NCI-H2196 treated with DMSO at 0.1 percent for 48 hours (cell line): Measurements from ENCODE around the gene COL6A2.
"Not testable (repeated sequence)": the region's sequence is repeated elsewhere in the genome, so short reads cannot be mapped to it uniquely, and the experiment has no call there.

Source experiments
- DNase-seq: peaks from one replicate; lab custom pipeline; 2025; ENCODE audit not compliant: unreplicated experiment; lab: John Stamatoyannopoulos, UW

Gene COL6A2

DNA sequence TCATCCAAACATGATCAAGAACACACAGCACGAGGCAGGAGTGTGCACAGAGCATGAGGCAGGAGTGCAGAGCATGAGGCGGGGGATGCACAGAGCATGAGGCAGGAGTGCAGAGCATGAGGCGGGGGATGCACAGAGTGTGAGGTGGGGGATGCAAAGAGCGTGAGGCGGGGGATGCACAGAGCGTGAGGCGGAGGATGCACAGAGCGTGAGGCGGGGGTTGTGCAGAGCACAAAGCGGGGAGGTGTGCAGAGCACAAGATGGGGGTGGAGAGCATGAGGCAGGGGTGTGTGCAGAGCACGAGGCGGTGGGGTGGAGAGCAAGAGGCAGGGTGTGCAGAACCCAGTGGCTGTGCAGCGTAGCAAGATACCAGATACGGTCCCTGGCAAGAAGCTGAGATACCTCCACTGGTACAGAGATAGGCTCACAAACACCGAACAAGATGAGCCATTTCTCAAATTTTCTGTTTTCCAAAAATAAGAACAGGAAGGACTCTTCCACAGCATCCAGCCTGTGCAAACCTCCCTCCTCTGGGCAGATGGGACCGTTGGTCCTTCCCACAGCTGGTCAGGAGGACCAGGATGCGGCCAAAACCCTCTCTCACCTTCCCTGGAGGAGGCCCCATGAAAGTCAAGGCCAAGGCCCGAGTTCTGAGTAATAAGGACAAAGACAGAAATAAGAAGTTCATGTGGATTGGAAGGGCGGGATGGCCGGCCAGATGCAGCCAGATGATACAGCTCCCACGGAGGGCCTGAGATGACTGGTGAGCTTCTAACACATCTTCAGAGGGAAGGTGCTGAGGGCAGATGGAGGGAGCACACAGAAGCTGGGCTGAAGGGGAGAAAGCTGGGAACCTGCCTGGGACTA is 74.3 kb downstream of the COL6A2 start:
- DNase-seq = no peak

DNA sequence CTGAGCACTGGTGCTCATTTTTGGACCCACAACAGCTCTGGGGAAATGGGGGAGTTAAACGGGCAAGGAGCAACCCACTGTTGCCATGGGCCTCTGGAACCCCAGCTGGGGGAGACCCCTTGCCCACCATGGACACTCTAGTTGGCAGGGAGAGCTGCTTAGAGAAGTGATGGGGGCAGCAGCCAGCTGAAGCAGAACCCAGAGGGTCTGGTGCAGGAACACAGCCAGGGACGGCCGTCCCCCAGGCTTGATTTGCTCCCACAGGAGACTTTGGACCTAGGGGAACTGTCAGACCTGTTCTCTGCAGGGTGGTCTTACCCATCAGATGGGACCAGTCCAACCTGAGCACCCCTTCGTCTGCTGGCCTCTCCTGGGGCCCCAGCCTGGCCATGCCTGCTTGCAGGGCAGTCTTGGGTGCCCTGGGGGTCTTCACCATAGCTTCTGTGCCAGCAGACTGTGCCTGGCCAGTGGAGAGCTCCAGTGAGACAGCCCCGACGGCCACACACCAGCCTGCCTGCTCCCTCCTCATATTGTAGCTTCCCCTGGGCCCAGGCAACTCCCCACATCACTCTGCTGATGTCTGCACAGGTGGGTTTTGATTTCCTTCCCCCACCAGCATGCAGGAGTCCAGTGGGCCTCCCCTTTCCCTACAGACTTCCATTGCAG is 75.1 kb downstream of the COL6A2 start:
- DNase-seq = no peak

DNA sequence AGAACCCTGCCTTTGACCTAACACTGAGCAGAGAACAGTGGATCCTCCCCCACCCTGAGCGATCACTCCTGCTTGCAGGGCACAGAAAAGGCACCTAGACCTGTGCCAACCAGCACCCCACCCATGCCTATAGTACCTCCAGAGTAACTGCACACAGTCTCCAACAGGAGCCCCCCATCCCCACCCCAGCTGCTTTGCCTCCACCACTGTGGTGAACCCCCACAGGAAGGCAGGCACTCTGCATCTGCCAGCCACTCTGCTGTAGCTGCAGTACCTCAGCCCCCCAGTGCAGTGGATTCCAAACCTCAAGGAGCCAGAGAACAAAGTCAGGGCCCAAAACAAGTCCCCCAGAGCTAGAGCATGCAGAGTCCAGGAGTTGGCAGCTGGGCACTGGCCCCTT is 75.7 kb downstream of the COL6A2 start:
- no peak for DNase-seq

DNA sequence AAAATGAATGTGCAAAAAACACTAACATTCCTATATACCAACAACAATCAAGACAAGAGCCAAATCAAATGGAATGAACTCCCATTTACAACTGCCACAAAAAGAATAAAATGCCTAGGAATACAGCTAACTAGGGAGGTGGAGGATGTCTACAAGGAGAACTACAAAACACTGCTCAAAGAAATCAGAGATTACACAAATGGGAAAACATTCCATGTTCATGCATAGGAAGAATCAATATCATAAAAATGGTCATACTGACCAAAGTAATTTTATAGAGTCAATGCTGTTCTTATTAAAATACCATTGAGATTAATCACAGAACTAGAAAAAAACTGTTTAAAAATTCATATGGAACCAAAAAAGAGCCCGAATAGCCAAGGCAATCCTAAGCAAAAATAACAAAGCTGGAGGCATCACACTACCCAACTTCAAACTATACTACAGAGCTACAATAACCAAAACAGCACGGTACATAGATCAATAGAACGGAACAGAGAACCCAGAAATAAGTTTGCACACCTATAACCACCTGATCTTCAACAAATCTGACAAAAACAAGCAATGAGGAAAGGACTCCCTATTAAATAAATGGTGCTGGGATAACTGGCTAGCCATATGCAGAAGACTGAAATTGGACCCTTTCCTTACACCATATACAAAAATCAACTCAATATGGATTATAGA is 78.7 kb downstream of the COL6A2 start:
- not testable (repeated sequence) for DNase-seq

DNA sequence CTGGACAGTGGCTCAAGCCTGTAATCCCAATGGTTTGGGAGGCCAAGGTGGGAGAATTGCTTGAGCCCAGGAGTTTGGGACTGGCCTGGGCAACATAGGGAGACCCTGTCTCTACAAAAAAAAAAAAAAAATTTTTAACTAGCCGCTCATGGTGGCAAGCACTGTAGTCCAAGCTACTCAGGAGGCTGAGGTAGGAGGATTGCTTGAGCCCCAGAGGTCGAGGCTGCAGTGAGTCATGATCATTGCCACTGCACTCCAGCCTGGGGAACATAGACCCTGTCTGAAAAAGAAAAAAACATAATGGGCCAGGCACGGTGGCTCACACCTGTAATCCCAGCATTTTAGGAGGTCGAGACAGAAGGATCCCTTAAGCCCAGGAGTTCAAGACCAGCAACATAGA is 81.0 kb downstream of the COL6A2 start:
- DNase-seq = no peak
